CD4-positive, alpha-beta T cell treated with Interleukin-6 for 4 hours (primary cell): ENCODE measurements around the gene FPGS.
"Not testable (repeated sequence)": the region's sequence is repeated elsewhere in the genome, so short reads cannot be mapped to it uniquely, and the experiment has no call there.

Experiments
- DNase-seq: peaks from one replicate; pipeline ENCODE4 v3.0.0-alpha.2; 2020; ENCODE audit warnings: mixed read lengths

FPGS gene

DNA sequence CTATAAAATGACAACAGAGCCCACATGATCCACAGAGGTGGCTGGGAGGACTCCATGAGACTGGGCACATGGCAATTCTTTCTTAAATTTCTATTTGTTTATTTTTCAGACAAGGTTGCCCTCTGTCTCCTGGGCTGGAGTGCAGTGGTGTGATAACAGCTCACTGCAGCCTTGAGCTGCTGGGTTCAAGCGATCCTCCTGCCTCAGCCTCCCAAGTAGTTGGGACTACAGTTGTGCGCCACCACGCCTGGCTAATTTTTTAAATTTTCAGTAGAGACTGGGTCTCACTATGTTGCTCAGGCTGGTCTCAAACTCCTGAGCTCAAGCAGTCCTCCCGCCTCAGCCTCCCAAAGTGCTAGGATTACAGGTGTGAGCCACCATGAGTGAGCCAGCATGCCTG is 42.9 kb downstream of the FPGS start:
- not testable (repeated sequence) for DNase-seq

DNA sequence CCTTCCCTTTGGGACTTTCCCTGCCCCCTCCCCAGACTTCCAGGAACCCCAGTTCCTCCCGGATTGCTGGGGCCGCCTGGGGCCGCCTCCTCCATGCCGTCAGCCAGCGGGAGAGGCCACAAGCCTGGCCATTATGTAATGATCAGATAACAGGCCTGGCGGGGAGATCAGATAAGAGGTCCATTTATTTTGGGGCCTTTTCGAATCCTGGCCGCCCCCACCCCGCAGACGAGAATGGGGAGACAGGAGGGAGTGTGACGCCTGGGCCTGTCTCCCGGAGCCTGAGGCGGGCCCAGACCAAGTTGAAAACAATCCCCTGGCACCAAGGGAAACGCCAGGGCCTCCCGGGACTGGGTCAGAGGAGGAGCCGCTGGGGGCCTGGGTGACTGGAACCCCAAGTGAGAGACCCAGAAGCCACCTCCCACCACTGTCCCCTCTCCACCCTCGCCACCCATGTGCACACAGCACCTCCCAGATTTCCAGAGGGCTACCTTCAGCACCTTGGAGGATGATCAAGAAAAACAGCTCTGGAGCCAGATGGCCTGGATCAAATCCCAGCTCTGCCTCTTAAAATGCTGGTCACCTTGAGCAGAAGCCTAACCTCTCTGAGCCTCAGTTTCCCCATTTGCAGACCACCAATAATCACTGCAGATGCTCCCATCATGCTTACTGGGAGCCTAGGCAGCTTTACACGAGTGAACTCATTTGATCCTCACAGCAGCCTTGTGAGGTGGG is 43.9 kb downstream of the FPGS start:
- DNase-seq: no peak

DNA sequence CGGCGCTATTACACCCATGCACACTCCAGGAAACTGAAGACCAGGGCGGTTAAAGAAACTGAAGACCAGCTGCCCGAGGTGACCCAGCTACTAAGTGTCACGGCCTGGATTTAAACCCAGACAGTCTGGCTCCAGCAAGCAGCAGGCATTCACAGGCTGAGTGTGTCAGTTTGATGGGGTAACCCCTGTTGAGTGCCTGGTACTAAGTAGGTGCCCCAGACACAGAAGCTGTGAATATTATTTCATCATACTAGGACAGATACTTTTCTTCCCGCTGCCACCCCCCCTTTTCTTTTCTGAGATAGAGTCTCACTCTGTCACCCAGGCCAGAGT is 44.5 kb downstream of the FPGS start:
- no peak for DNase-seq

DNA sequence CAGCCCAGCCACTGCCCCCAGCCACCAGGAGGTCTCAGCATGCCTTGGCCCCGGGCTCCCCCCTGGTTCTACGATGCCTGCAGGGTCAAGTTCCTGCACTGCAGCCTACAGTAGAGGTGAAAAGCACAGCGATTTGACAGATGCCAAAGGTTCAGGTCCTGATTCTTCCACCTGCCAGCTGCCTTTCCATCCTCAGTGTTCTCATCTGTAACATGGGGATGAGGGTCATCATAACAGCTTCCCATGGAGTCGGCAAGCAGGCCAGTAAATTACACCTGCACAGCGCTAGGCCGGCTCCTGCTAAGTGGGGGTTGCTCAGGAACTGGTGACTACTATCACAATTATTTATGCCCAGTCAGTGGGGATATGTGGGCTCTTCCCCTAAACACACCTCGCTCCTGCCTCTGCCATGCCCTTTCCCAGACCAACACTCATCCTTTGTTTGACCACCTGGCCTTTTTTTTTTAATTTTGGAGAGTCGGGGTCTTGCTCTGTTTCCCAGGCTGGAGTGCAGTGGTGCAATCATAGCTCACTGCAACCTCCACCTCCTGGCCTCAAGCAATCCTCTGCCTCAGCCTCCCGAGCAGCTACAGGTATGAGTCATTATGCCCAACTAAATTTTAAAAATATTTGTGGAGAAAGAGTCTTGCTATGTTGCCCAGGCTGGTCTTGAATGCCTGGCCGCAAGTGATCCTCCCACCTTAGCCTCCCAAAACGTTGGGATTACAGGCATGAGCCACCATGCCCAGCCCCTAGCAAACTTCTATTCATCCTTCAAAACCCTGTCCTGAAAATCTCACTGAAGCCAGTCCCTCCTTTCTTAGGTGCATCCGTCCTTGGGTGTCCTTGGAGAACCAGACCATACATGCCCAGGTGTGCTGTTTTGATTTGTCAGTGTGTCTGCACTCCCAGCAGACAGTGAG is 45.4 kb downstream of the FPGS start:
- no peak for DNase-seq

DNA sequence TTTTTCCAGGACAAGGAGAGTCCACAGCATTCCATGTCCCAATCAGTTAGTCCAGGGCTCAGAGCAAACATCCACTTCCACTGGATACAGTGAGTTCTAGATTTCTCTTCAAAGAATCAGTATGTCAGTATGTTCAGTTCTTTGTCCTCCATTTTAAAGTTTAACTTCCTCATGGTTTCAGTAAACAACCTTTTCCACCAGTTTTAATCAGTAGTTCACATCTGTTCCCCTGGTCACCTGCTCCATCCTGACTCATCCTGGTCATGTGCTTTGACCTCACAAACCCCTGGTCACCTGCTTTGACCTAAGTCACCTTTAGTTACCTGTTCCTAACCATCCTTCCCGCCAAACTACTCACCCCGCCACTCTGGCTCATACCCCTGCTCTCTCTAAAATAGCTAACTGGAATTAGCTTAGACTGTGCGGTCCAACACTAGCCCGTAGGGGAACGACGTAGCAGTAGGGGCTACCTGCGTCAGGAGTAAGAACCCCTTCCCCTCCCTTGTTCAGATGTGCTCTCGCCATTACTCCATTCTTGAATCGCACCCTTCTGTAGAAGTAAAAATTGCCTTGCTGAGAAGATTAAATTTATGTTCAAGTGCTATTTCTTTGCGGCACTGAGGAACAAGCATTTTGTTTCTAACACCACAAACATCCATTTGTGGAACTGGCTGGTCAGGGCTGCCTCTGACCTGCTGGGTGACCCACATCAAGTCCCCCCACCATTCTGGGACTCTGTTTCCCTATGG is 46.2 kb downstream of the FPGS start:
- DNase-seq: no peak

DNA sequence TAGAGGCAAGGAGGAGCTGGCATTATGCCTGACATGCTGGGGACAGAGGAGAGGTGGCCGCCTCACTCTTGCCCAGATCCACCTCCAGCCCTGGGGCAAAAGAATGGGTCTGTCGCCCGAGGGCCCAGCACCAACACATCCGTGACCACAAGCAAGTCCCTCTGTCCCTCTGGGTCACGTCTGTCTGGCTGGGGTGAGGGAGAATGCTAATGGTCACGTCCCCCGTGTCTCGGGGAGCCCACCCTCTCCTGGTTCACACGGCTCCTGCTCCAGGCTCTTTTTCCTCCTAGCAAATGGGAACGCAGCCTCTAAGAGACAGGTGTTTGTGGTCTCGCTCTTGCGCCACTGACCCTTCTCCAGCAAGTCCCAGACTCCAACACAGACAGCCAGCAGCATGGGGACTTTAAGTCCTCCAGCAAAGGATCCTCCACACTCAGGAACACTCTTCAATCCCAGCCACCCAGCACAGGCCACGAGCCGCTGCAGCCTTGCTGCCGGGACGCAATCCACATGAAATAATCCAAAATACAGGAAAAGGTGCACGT is 47.7 kb downstream of the FPGS start:
- DNase-seq: no peak

DNA sequence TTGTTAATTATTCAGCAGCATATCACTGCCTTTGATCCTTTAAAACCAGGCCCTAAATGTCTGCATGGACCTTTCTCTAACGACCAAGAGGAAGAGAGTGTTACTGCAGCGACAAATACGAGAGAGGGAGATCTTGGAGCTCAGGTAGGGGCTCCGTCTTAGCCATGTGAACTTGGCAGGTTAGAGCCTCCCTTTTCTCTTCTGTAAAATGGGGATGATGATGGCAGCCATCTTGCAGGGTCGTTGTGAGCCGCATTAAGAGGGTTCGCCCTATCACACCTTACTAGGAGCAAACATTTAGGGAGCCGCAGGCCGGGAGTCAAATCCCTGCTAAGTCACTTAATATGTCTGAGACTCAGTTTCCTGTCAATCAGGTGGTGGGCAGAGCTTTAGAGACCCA is 50.1 kb downstream of the FPGS start:
- no peak for DNase-seq

DNA sequence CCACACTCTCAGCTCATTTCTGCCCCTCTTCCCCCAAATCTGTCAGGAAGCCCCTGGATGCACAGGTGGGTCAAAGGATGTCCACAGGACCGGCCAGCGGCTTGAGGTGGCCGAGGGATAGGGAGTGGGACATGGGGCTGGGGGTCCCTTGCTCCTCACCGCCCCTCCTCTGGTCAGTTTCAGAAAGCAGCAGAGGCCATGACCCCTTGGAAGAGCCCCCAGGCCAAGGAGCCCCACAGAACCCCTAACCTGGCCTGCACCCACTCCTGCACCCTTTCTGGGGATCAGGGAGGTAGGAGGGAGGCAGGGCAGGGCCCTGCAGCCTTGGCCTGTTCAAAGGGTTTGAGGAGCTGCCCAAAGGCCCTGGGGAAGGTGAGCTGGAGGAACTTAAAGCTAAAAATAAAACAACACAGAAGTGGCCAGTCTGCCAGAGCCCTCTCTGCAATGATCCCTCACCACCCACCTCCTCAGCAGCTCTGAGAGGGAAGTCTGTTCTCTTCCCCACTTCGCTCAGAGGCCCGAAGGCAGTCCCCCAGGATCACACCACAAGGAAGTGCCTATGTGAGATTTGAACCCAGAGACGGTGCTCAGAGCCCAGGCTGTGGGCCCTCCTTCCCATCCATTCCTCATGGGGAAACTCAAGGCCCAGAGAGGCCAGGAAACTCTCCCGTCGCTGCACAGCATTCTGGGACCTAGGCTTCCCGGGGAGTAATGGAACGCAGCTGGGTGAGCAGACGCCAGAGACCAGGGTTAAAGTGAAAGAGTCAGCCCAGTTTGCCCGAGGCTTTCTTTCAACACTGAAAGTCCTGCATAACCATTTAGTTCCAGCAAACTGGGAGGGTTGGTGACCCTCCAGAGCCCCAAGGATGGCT is 50.9 kb downstream of the FPGS start:
- DNase-seq: peak; percentile 24

DNA sequence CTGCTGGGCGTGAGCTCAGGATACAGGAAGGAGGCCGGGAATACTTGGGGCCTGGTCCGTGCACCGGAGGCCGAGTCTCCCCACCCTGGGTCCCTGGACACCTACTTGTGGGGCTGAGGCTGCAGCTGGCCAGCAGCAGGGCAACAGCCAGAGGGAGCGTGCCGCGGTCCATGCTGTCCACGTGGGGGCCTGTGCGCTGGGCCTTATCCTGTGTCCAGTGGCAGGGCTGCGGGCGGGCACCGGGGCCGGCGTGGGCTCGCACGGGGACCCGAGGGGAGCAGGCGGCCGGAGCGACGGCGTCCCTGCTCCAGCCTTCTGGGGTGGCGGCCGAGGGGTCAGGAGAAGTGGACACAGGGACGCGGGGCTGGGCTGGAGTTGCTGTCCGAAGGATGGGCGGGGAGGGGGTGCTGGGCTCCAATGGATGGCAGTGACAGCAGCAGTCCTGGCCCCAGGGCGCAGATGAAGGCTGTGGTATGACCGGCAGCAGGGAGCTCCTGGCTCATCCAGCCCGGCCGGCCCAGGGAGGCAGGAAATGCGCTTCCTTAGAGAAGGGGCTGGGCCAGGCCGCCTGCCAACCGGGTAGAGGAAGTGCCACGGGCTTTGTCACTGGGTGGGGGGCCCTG is 51.6 kb downstream of the FPGS start, which contains the start of gene ENG:
ENG (minus strand) TSS at position 475 of the 623 bp plus-strand sequence; CDS start at position 172, 303 bp downstream.
- DNase-seq: peak; percentile 55

DNA sequence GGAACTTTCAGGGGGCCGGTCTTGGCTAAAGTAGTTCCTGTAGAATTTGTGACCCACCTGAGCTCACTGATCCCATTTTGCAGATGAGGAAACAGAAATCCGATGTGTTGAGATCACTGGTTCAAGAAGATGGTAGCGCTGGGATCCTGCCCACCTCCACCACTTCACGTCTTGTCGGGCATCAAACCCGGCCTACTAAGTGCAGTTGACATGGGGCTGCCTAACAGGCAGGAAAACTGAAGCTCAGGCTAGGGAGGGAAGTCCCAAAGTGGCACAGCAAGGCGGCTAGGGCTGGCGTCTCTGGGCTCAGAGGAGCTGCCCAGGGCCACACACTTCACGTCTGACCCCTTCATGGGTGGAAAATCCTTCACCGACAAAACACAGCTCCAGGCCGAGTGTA is 52.3 kb downstream of the FPGS start:
- no peak for DNase-seq

DNA sequence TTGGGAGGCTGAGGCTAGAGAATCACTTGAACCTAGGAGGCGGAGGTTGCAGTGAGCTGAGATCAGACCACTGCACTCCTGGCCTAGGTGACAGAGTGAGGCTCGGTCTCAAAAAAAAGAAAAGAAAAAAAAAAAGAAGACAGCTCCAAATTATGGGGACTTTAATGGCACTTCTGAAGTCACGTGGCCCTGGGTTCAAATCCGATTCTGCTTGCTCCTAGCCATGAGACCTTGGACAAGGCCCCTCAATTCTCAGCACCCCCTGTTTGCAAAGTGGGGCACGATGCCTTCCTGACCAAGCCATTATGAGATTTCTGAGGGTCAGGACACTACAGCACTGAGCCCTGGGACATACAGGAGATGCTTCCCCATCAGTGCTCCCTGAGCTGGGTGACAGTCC is 52.8 kb downstream of the FPGS start:
- no peak for DNase-seq

DNA sequence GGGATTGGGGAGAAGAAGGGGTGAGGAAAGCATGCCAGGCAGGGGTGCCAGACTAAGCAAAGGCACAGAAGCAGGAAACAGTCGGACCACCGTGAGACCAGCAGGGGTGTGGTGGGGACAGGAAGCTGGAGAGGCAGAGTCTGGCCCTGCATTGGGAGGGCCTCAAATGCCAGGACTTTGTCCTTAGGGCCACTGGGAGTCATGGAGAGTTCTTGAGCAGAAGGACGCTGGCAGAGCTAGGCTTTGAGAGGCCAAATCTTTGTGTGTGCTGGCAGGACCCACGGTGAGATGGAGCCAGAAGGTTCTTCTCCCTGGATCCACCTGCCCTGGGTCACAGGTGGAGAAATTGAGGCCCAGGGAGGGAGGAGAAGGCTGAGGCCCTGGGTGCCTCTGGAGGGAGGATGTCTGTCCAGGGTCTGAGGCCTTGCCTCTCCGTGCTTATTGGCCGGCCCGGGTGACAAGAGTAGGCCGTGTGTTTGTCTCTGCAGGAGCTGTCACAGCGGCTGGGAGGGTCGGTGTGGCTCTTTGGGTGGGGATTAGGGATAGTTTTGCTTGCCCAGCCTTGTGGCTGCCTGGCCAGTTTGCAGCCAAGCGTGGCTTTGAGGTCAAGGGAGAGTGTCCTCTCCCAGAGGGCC is 53.5 kb downstream of the FPGS start:
- no peak for DNase-seq

DNA sequence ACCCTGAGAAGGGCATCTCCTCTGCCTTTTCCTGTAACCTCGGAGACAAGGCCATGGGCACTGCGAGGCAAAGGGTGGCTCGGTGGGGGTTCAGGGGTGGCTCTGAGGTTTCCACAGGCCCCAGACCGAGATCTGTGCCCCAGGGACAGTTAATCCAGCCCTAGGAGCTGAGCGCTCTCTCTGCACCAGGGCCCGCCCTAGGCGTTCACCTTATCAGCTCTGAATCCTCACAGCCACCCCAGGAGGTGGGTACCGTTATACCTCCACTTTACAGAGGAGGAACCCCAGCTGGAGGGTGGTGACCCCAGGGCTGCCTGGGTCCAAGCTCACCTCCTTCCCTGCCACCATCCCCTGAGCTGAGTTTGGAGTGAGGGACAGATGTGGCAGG is 54.0 kb downstream of the FPGS start:
- no peak for DNase-seq

DNA sequence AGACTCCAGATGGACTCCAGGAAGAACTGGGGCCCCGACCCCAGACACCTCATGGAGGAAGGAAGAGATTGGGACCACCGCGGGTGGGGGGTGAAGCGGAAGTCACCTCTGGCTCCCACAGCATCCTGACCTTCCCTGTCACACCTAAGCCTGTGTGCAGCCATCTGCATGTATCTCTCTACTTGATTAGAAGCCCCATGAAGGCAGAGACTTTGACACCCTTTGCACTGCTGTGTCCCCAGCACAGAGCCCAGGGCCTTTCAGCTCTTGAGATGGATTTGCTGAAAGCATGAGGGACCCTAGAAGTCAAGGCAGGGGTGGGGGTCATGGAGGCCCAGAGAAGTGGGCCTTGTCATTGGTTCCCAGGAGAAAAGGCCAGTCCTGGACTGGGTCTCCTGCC is 54.6 kb downstream of the FPGS start:
- DNase-seq: no peak

DNA sequence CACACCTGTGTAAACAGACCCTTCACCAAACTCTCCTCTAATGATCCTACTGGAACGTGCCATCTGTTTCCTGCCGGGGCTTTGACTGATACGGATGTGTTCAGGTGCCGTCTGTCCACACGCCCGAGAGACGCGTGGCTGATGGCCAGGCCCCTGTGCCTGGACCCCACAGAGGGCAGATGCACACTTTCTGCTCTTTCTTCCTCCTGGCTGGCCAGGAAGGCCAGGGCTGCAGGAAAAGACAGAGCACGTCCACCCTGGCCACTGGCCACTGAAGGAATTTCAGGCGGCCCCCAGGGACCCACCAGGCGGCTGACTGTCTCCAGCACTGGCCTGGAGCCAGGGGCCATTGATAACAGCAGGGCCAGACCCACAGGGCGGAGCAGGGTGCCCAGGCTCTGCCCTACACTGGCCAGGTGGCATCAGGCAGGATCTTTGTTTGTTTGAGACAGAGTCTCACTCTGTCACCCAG is 55.4 kb downstream of the FPGS start:
- DNase-seq: no peak

DNA sequence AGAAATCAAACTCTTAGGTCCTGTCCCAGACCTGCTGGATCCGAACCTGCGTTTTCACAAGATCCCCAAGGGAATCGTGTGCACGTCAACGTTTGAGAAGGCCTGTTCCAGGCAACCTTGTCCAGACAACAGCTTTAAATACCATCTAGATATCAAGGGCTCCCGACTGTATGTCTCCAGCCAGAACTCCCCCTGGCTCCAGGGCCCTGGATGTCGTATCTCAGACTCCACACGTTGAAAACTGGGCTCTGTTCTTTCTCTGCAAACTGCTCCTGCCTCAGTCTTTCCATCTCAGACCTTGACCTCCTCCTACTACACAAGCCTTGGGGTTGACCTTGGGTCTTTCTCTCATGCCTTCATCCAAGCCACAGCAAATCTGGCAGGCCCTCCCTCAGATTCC is 57.6 kb downstream of the FPGS start:
- DNase-seq: no peak

DNA sequence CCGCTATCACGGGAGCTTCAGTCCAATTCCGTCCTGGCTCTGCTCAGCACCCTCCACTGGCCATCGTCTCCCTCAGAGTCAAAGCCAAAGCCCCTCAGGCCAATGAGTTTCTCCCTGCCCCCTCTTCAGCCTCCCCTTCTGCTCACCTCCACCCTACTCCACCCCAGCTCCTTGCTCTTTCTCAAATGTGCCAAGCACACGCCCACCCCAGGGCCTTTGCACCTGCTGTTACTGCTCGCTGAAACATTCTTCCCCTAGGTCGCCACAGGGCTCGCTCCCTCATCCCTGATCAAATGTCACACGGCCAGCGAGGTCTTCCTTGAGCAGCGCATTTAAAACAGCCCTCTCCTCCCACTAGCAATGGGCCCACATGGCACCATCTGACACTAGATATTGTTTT is 58.1 kb downstream of the FPGS start:
- no peak for DNase-seq

DNA sequence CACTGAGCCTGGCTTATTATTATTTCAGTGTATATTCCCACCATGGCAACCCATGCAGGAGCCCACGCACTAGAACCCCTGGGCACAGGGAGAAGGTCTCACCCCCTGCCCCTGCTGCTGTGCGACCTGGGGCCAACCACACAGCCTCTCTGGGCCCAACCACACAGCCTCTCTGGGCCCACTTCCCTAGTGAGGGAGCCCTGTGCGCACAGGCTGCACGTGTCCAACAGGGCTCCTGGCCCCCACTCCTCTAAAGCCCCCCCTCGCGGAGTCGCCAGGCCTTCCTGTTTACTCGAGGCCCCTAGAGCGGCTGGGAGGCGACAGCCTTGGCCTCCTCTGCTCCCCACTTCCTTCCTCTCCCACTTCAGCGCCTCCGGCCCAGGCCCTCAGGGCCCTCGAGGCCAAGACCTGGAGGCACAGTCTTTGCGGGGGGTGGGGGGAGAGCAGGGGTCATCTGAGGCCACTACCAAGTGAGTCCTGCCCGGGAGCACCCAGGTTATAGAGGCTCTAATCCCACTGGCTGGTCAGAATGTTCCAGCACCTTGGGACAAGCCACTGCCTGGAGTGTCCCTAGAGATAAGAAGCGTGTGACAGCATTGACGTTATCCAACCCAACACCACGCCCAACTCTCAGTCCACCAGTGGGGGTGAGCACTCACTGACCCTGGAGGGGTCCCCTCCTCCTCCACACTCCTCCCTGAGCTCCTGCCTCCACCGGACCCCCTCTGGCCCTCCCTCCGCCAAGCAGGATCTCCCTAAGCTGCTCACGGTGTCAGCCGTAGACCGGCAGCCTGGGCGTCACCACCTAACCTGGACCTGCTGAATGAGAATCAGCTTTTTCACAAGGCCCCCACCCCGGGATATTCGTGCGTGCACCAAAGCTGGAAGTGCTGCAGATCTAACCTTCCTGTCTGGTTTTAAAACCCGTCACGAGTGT is 59.7 kb downstream of the FPGS start:
- peak; percentile 69 for DNase-seq

DNA sequence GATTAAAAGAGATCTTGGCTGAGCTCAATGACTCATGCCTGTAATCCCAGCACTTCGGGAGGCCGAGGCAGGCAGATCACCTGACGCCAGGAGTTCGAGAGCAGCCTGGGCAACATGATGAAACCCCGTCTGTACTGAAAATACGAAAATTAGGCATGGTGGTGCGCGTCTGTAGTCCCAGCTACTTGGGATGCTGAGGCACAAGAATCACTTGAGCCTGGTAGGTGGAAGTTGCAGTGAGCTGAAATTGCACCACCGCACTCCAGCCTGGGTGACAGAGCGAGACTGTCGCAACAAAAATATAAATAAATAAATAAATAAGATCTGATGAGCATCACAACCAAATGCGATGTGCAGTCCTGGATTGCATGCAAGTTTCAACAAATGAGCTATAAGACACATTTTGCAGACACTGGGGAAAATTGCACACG is 60.5 kb downstream of the FPGS start:
- no peak for DNase-seq
